GM18511 (cell line): ENCODE results near the gene ADAD1.
"Not testable (repeated sequence)": the region's sequence is repeated elsewhere in the genome, so short reads cannot be mapped to it uniquely, and the experiment has no call there.

Experiments
- ATAC-seq: cut with Tn5 transposase; IDR thresholded peaks from one replicate; pipeline ENCODE4 v1.9.1; 2021; ENCODE audit warnings: mild to moderate bottlenecking, moderate library complexity; ENCODE audit not compliant: unreplicated experiment

Gene ADAD1

DNA sequence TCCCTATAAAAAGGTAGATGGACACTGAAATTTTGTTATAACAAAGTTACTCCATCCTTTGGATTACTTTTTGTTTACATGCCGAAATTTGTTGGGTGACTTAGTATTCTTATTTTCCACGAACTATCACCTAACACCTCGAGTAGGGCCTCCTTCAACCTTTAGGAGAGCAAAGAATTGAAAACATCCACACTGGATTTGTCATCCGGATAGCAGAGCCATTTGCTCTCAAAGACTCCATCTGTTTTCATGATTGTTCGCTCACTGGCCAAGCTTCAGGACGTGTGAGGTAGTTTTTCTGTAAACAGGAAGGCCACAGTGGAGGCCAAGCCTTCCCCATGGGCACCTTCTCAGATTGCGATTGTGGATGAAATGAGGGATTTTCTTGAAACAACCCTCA lies at the start of gene ADAD1:
Gene ADAD1, plus strand, starts transcription at position 301 of the 400 bp plus-strand sequence. CDS start 1,059 bp downstream, outside the sequence.
- ATAC-seq, result no peak

DNA sequence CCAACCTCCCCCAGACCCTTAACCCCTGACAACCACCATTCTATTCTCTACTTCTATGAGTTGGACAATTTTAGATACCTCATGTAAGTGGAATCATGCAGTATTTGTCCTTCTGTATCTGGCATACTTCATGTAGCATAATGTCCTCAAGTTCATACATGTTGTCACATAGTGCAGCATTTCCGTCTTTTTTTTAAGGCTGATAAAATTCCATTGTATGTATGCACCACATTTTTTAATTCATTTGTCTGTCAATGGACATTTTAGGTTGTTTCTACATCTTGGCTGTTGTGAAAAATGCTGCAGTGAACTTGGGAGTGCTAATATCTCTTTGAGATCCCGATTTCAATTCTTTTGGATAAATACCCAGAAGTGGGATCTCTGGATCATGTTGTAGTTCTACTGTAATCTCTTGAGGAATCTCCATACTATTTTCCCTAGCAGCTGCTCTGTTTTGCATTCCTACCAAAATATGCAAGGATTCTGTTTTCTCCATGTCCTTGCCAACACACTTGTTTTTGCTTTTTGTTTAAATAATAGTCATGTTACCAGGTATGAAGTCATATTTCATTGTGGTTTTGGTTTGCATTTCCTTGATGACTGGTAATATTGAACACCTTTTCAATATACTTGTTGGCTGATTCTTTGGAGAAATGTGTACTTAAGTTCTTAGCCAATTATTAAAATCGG lies 48.8 kb upstream of the ADAD1 start:
- no peak for ATAC-seq

GRCh38 chr4:122331195-122331594 lies 47.6 kb upstream of the ADAD1 start:
- ATAC-seq, result no peak

DNA sequence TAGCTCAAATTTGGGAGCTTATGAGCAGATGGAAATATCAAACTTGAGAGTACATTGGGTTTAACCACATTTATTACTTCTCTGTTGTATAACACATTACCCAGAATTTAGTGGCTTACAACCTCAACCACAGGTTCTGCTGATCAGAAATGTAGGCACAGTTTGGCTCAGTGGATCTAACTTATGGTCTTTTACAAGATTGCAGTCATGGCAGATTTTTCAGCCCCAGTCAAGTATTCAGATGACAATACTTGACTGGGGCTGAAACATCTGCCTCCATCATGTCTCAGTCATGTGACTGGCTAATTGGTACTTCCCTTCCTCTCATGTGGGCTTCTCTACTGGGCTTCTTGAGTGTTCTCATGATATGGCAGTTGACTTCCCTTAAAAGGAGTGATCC lies 44.0 kb upstream of the ADAD1 start:
- ATAC-seq, result no peak

GRCh38 chr4:122341886-122342285 lies 36.9 kb upstream of the ADAD1 start:
- no peak for ATAC-seq

- no peak for ATAC-seq
Measured at GRCh38 chr4:122346036-122346435, 32.8 kb upstream of the ADAD1 start.

GRCh38 chr4:122346503-122346902 lies 32.3 kb upstream of the ADAD1 start:
- ATAC-seq, result no peak

DNA sequence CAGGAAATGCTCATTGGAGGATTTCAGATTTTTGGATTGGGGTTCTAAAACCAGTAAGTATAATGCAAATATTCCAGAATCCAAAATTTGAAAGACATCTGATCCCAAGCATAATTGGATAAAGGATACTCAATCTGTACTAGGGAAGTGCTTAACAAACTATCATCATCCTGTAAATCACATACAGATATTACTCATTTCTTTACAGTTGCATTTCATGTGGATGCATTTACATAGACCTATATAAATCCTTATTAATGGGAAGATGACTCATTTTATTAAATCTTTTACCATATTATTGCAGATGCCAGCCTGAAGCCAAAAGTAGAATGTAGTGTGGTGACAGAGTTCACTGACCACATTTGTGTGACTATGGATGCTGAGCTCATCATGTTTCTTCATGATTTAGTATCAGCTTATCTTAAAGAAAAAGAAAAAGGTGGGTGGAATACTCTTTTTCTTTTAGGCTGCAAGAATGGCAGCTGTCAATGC lies 22.4 kb upstream of the ADAD1 start:
- no peak for ATAC-seq

DNA sequence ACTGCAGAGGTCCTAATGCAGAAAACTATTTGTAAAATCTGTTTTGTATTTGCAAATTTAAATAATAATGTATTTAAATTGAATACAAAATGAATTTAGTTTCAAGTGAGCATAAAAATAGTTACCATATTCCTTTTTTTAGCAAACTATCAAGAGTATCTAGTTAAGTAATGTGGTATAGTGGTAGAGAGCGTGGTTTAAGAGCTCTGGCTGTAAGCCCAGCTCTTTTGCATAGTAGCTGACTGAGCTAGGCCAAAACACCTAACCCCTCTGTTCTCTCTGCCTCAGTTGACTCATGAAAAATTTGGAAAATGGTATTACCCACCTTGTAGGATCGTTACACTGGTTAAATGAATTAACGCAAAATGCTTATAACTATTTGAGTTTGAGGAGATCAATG lies 18.1 kb upstream of the ADAD1 start:
- no peak for ATAC-seq

- ATAC-seq, result no peak
Measured at GRCh38 chr4:122364700-122365404, 14.0 kb upstream of the ADAD1 start.

GRCh38 chr4:122368786-122369185 lies 10.0 kb upstream of the ADAD1 start:
- not testable (repeated sequence) for ATAC-seq

- no peak for ATAC-seq
Measured at GRCh38 chr4:122377352-122377751, 1.5 kb upstream of the ADAD1 start.

- no peak for ATAC-seq
Measured at GRCh38 chr4:122379239-122379638, 428 bp downstream of the ADAD1 start.

- ATAC-seq, result no peak
Measured at GRCh38 chr4:122383341-122383740, 4.5 kb downstream of the ADAD1 start.

DNA sequence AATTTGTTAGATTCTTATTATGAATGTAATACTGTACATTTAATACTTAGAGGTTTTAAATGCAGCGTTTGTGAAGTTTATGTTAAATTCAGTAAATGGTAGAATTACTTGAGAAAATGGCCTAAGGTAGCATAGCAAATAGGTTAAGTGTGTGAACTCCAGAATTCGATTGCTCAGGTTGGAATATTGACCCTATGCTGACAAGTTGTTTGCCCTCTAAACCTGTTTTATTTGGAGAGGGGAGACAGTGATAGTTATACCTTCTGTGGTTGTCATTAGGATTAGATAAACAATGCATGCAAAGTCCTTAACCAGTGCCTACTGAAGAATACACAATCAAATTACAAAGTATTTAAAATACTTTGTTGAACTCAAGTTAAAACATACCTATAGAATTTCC lies 5.4 kb downstream of the ADAD1 start:
- ATAC-seq, result no peak

DNA sequence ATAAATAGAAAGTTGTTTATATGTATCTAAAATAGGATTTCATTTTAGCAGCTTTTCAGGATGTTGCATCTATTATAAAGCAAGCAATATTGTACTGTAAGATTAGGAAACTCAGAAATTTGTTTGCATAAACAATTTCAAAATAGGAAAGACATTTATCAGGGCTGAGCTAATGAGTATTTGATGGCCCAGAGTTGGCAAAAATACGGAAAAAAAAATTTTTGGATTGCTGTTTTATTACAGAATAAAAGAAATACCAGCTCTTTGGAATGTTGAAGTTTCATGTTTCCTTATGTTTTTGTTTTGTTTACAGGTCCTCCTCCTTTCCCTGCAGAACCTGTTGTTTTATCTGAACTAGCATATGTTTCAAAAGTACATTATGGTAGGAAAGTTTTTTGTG lies 14.5 kb downstream of the ADAD1 start:
- no peak for ATAC-seq

DNA sequence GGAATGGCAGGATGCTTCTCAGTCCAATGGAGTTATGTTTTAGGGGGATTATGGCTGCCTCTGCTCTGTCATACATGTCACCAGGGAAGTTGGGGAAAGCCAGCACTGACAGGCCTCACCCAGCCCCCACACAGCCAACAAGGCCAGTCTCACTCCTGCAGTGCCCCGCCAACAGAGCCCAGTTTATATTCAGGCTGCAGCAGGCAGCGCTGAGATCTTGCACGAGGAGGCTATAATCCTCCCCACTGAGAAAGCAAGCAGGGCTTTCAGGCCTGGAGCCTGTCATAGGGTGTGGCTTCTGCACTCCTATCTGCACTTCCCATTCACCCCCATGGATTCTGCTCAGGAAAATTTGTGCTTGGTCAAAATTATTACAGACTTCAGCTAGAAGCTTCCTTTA lies 25.1 kb downstream of the ADAD1 start:
- no peak for ATAC-seq

- no peak for ATAC-seq
Measured at GRCh38 chr4:122412547-122412946, 33.7 kb downstream of the ADAD1 start.

- ATAC-seq, result no peak
Measured at GRCh38 chr4:122423246-122423645, 44.4 kb downstream of the ADAD1 start.

- no peak for ATAC-seq
Measured at GRCh38 chr4:122431351-122431750, 52.5 kb downstream of the ADAD1 start.

DNA sequence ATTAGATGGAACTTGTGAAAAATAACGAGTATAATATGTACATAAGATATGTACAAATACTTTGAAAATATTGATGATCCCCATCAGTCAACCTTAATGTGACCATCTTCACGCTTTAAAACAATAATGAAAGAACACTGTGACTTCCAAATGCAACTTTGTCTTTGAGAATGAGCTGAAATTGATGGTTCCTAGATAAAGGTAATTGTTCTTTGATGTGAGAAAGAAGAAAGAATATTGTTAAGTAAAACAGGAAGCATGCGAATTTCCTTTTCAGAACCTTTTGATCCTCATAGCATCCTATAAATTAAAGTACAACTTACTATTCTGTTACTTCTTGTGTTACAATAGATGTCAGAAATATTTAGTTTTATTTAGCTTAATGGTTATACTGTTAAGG lies 55.5 kb downstream of the ADAD1 start:
- ATAC-seq, result no peak

DNA sequence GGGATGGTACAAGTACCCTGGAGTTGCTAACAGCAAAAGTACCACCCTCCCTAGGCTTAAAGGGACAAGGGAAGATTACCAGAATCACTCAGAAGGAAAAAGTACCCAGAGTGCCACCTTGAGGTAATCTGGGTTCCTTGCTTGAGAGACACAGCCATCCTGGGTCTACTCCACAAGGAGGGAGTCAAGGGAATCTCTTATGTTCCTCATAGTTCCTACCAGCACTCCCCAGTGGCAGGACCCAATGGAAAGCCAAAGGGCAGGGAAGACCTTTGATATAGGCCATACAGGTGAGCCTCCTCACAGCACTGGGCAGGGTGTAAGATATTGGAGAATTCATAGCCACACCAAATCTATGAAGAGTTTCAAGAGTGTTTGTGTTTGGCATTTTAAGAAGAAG lies 72.0 kb downstream of the ADAD1 start:
- no peak for ATAC-seq
